Adrenal gland (tissue), 5 donors: ENCODE data around the gene SOAT2.

ENCODE experiments used
- POLR2A ChIP-seq, 2 donors: fragments of 450-650 bp; IDR thresholded peaks; one replicate each; pipeline ENCODE4 v1.6.1; 2017; ENCODE audit warnings: antibody characterized with exemption in 2 of 2, mild to moderate bottlenecking in 2 of 2, moderate library complexity in 1 of 2
- TF ChIP-seq, protein P1 (sequence below), 6 experiments: fragments of 450-650 bp in 4 of 6; fragments of 200-600 bp in 2 of 6; sonication (generic) in 1 of 6; IDR thresholded peaks; 1 replicate in 5 of 6; 2 replicates in 1 of 6; pipeline versions ENCODE4 v1.5.1 to v1.8.0; 2016 to 2021; ENCODE audit warnings: antibody characterized with exemption in 6 of 6, mild to moderate bottlenecking in 2 of 6, moderate library complexity in 1 of 6
- donor health status: DM: no; HTN: no; CAD: no.

DNA sequence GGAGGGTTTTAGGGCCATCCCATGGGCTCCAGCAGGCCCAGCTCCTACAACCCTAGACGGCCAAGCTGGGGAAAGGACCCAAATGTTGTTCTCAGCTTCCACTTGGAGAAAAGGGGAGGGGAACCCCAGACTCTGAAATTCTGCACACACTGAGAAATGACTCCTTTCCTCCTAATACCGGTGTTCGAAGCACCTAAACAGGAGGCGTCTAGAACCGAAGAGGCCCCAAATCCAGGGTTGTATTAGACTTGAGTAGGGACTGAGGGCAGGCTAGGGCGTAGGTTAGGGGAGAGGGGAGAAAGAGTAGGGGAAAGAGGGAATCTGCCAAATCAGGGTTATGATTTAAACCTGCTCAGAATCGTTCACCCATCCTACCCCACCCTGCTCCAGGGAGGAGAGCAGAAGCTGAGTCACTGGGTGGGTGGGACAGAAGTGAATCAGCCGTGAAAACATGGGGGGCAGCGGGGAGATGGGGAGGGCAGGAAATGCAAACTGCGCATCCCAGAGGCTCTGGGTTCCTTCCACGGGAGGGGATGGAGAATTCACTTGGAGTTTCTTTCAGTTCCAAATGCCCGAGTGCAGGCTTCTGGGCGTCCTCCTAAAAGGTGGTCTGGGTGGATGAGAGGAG lies 4.8 kb upstream of the SOAT2 start:
- TF ChIP-seq, protein P1, sequence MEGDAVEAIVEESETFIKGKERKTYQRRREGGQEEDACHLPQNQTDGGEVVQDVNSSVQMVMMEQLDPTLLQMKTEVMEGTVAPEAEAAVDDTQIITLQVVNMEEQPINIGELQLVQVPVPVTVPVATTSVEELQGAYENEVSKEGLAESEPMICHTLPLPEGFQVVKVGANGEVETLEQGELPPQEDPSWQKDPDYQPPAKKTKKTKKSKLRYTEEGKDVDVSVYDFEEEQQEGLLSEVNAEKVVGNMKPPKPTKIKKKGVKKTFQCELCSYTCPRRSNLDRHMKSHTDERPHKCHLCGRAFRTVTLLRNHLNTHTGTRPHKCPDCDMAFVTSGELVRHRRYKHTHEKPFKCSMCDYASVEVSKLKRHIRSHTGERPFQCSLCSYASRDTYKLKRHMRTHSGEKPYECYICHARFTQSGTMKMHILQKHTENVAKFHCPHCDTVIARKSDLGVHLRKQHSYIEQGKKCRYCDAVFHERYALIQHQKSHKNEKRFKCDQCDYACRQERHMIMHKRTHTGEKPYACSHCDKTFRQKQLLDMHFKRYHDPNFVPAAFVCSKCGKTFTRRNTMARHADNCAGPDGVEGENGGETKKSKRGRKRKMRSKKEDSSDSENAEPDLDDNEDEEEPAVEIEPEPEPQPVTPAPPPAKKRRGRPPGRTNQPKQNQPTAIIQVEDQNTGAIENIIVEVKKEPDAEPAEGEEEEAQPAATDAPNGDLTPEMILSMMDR (IDR thresholded peaks at IDR 0.05): no peak
- no peak for TF ChIP-seq POLR2A (IDR thresholded peaks at IDR 0.05)
